ENCODE measurements around the gene SMG9. TPM values are rescaled to one million over a fixed set of nuclear protein-coding genes. Genes with fewer than 3 reads are reported as not detected.
A peak's percentile ranks its signal among the peaks of the same experiment; 100 is the strongest.

SMG9 gene, protein sequence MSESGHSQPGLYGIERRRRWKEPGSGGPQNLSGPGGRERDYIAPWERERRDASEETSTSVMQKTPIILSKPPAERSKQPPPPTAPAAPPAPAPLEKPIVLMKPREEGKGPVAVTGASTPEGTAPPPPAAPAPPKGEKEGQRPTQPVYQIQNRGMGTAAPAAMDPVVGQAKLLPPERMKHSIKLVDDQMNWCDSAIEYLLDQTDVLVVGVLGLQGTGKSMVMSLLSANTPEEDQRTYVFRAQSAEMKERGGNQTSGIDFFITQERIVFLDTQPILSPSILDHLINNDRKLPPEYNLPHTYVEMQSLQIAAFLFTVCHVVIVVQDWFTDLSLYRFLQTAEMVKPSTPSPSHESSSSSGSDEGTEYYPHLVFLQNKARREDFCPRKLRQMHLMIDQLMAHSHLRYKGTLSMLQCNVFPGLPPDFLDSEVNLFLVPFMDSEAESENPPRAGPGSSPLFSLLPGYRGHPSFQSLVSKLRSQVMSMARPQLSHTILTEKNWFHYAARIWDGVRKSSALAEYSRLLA
- total RNA-seq (2022), result 76.0 and 76.4 TPM in 2 replicates
- percentile 76 among the genes with signal in this experiment for Bru-seq, nascent RNA
- percentile 79 among the genes with signal in this experiment for BruChase-seq, experiment 1, labeled RNA remaining after a 6-hour chase
- BruChase-seq, experiment 2, labeled RNA remaining after a 2-hour chase, result percentile 83 among the genes with signal in this experiment
- long read RNA-seq, full-length matches to known transcripts, result 24 of 39 reads
- long read RNA-seq, partial matches to known transcripts, result 8 of 39 reads
- long read RNA-seq, other reads (novel, unspliced or antisense), result 7 of 39 reads

DNA sequence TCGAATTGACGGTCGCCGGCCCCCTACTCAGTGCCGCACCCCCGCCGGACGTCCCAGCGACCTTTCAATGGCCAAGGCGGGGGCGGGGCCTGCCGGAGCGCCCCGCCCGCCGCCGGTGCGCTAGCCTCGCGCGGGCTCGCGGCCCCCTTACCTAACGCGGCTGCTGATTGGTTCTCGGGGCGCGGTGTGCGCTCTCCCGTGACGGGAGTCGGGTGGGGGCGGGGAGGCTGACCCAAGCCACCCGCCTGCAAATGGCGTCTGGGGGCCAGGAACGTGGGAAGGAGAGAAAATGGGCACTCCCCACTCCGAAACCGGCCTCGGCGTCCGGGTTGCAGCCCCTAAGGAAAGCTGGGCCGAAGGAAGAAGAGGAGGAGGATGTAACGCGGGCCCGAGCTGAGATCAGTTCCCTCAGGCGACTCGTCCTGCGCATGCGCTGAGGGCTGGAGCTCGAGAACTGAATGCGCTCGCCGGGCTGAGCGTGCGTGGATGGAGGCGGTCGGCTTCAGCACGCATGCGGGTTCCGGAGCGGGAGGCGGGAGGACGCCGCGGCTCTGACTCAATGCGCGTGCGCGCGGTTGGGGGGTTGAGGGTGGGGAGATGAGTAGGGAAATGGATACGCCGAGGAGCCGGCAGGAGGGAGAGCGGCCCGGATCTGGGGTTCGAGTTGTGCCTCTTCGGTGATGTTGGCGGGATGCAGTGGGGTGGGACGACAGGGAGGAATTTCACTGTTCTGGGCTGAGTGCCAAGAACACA lies at the start of gene SMG9:
SMG9 (minus strand) TSS at position 460 of the 753 bp plus-strand sequence. CDS start 4,221 bp downstream, outside the sequence.
- Mint-ChIP-seq H3K4me1 (ENCODE audit: insufficient read depth, unreplicated experiment) (peaks cover 68% of the 10 kb centered on the region), H3K36me3 (ENCODE audit: insufficient read depth, unreplicated experiment) (peaks cover 34% of the 10 kb centered on the region), H3K27ac (ENCODE audit: low read depth, unreplicated experiment) (peak within 1 kb of the TSS; percentile 98), H3K9me3 (ENCODE audit: unreplicated experiment) (no peaks in the 10 kb centered on the region), H3K4me3 (ENCODE audit: unreplicated experiment) (peak within 1 kb of the TSS; percentile 93), H3K27me3 (ENCODE audit: insufficient read depth, unreplicated experiment) (no peaks in the 10 kb centered on the region)
- intact Hi-C loops (cut with micrococcal nuclease), result loop anchor here (1.0 kb wide), 1 partner anchor 26 kb away; the partner anchor contains the start of gene KCNN4
- DNase-seq (ENCODE audit: unreplicated experiment), result peak; percentile 98
- BruUV-seq (replicated peaks), result no TSS peak
- TF ChIP-seq, protein P1, sequence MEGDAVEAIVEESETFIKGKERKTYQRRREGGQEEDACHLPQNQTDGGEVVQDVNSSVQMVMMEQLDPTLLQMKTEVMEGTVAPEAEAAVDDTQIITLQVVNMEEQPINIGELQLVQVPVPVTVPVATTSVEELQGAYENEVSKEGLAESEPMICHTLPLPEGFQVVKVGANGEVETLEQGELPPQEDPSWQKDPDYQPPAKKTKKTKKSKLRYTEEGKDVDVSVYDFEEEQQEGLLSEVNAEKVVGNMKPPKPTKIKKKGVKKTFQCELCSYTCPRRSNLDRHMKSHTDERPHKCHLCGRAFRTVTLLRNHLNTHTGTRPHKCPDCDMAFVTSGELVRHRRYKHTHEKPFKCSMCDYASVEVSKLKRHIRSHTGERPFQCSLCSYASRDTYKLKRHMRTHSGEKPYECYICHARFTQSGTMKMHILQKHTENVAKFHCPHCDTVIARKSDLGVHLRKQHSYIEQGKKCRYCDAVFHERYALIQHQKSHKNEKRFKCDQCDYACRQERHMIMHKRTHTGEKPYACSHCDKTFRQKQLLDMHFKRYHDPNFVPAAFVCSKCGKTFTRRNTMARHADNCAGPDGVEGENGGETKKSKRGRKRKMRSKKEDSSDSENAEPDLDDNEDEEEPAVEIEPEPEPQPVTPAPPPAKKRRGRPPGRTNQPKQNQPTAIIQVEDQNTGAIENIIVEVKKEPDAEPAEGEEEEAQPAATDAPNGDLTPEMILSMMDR (IDR thresholded peaks at IDR 0.05; ENCODE audit: unreplicated experiment), result no peak
- ChIA-PET CTCF (interaction anchor here (1.1 to 4.3 kb wide), 5 partner anchors 8 to 86 kb away, joined by 3 to 32 read pairs (median 3); partner anchors contain the start of gene KCNN4), POLR2A (interaction anchor here (0.6 to 20.1 kb wide), 18 partner anchors 9 to 224 kb away, joined by 3 to 409 read pairs (median 4); partner anchors contain the start of genes IRGQ, KCNN4, PLAUR and ZNF576)

DNA sequence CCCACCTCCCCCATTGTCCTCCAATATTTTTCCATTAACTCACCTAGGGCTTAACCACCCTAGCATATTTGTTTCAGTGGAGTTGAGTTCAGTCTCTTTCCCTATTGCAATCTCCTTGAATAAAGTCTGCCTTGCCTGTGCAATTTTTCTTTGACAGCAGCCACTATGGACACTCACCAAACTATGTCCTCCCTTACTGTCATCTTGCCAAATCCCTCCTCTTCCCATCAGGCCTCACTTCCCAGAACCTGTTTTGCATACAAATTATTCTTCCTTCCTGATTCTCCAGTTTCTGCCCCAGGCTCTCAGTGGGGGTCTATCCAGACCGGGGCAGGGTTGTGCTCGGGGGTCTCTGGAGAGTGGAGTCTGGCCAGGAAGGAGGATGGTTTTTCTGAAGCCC lies 49.7 kb upstream of the SMG9 start:
- no TSS peak for BruUV-seq (replicated peaks)
- TF ChIP-seq, protein P1 (IDR thresholded peaks at IDR 0.05; ENCODE audit: unreplicated experiment), result no peak
- H3K27me3 Mint-ChIP-seq (ENCODE audit: insufficient read depth, unreplicated experiment), result no peaks in the 10 kb centered on the region

DNA sequence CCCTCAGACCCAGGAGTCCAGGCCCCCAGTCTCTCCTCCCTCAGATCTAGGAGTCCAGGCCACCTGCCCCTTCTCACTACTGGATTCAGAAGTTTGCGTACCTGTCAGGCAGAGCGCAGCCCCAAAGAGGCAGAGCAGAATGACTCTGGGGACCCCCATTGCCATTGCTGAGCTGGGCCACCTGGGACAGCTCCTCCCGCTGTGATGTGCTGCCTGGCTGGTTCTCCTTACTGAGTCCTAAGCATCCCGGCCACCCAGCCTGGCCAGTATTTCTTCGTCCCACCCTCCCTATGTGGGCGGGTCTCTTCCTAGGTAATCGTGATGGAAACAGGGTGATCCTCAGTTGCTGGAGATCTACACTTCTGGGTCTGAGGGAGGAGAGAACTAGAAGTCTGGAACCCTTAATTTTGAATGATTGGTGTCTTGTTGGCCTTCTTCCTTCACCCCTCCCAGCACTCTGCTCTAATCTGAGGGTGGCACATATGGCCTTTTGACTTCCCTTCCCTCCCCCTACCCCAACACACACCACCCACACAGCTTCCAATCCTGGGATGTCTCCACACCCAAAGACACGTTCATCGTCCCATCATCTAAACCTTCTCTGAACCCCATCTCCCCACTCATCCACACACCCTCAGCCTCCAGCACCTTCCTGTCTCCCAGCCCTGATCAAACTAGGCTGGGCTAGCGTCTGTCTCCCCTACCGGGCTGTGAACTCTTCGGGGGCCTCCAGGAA lies 47.6 kb upstream of the SMG9 start, which contains the start of gene LYPD5:
LYPD5 (minus strand) TSS at position 232 of the 736 bp plus-strand sequence; CDS start at position 165, 67 bp downstream.
- CTCF ChIA-PET, result interaction anchor here (0.7 kb wide), 1 partner anchor 11 kb away, joined by 3 read pairs; no protein-coding TSS in a partner anchor
- Mint-ChIP-seq H3K4me1 (ENCODE audit: insufficient read depth, unreplicated experiment) (peaks cover 19% of the 10 kb centered on the region), H3K27me3 (ENCODE audit: insufficient read depth, unreplicated experiment) (no peaks in the 10 kb centered on the region)

More for the DNA sequence above, 49.7 kb upstream of the SMG9 start:
- intact Hi-C loops (cut with micrococcal nuclease), result no loop called here
- Mint-ChIP-seq H3K27ac (ENCODE audit: low read depth, unreplicated experiment) (no peak overlapping the region), H3K9me3 (ENCODE audit: unreplicated experiment) (no peaks in the 10 kb centered on the region), H3K36me3 (ENCODE audit: insufficient read depth, unreplicated experiment) (peaks cover 4% of the 10 kb centered on the region), H3K4me3 (ENCODE audit: unreplicated experiment) (no peak overlapping the region), H3K4me1 (ENCODE audit: insufficient read depth, unreplicated experiment) (peaks cover 9% of the 10 kb centered on the region)
- ChIA-PET CTCF (no interaction called here), POLR2A (no interaction called here)
- peak; percentile 8 for DNase-seq (ENCODE audit: unreplicated experiment)

More for the DNA sequence above, 47.6 kb upstream of the SMG9 start, which contains the start of gene LYPD5:
- BruUV-seq (replicated peaks), result no TSS peak
- POLR2A ChIA-PET, result no interaction called here
- intact Hi-C loops (cut with micrococcal nuclease), result no loop called here
- no peak for DNase-seq (ENCODE audit: unreplicated experiment)
- Mint-ChIP-seq H3K27ac (ENCODE audit: low read depth, unreplicated experiment) (no peak within 1 kb of the TSS), H3K4me3 (ENCODE audit: unreplicated experiment) (no peak within 1 kb of the TSS), H3K36me3 (ENCODE audit: insufficient read depth, unreplicated experiment) (peaks cover 4% of the 10 kb centered on the region), H3K9me3 (ENCODE audit: unreplicated experiment) (no peaks in the 10 kb centered on the region)
- TF ChIP-seq, protein P1 (IDR thresholded peaks at IDR 0.05; ENCODE audit: unreplicated experiment), result no peak
